Psoas muscle (tissue), 8 donors: ENCODE results near the gene CHSY1. TPM values are rescaled to one million over a fixed set of nuclear protein-coding genes. Genes with fewer than 3 reads are reported as not detected.

ENCODE experiments used
- ATAC-seq, 4 donors: fragments of 200-7000 bp; cut with Tn5 transposase; one replicate each; pipeline ENCODE4 v1.9.1; 2020; ENCODE audit warnings: moderate library complexity in 3 of 4, mild to moderate bottlenecking in 2 of 4
- DNase-seq, 2 donors: peaks; one replicate each; pipeline ENCODE4 v3.0.0-alpha.2; 2020
- H3K27ac ChIP-seq: fragments of 200-600 bp; one replicate; pipeline ENCODE4 v1.8.0; 2022
- H3K27me3 ChIP-seq, 3 donors: fragments of 200-600 bp in 1 of 3; one replicate each; pipeline versions ENCODE4 v1.6.1 to v1.8.0; 2013 to 2022; ENCODE audit warnings: low read length in 2 of 3, mild to moderate bottlenecking in 2 of 3, moderate library complexity in 1 of 3; ENCODE audit not compliant: insufficient read depth in 3 of 3
- H3K36me3 ChIP-seq, 2 donors: fragments of 200-600 bp in 1 of 2; one replicate each; pipeline versions ENCODE4 v1.6.1 to v1.8.0; 2013 to 2022; ENCODE audit warnings: low read depth in 1 of 2, mild to moderate bottlenecking in 1 of 2, moderate library complexity in 1 of 2; ENCODE audit not compliant: insufficient read depth in 1 of 2
- H3K4me1 ChIP-seq: fragments of 200-600 bp; one replicate; pipeline ENCODE4 v1.8.0; 2022
- H3K4me3 ChIP-seq: fragments of 200-600 bp; one replicate; pipeline ENCODE4 v1.8.0; 2022; ENCODE audit warnings: mild to moderate bottlenecking
- H3K9me3 ChIP-seq: fragments of 200-600 bp; one replicate; pipeline ENCODE4 v1.8.0; 2022
- CTCF ChIP-seq: fragments of 200-600 bp; IDR thresholded peaks from one replicate; pipeline ENCODE4 v1.8.0; 2022; ENCODE audit warnings: antibody characterized with exemption
- WGBS, 3 donors: extraction: QIAGEN DNeasy Blood & Tissue Kit; methylation state at CpG; one replicate each; pipeline versions ENCODE4 v1.1.6 to v1.1.7; 2013; 5-methylcytosine and 5-hydroxymethylcytosine counted together
- intact Hi-C, 2 donors: fragments of 100-400 bp; cut with DNase I; formaldehyde crosslinking; loops; one replicate each; pipeline versions ENCODE4 v1.11.0 to v1.14.2; 2022
- polyA plus RNA-seq, 3 donors: library from polyadenylated mRNA; stranded (reverse); fragments of 200-250 nt; gene quantifications; one replicate each; pipeline ENCODE4 v1.2.3, GENCODE V29; 2013
- total RNA-seq, 4 donors: library from RNA; stranded (reverse); fragmentation: NEBNext Ultra II Directional in 2 of 4; extraction: Animal tissue kit (Norgen Biotek cat#: 25700) in 2 of 4; gene quantifications; one replicate each; pipeline versions ENCODE4 v1.2.1 to v1.2.4, GENCODE V29; 2021 to 2023
- donor health status: healthy with polysubstance abuse.
- donor health status: DM: no; HTN: no; CAD: no; lungs with moderate emphysema.
- donor health status: Bipolar disorder and iron deficiency.
- donor health status: healthy.
- donor health status: DM: yes; HTN: yes; CAD: no.
- donor health status: DM: no; HTN: no; CAD: no.
- donor health status: DM: no; HTN: no; CAD: no.
- donor health status: DM: yes; HTN: yes; CAD: no.

The CHSY1 gene
- total and polyA plus RNA-seq, 7 donors = 2.9 to 11.4 (median 6.7) TPM

GRCh38 chr15:101254157-101255050, 2.6 kb upstream of the CHSY1 start:
- no peak for TF ChIP-seq CTCF
- intact Hi-C loops = loop anchor here (1.0 to 10.0 kb wide), 5 partner anchors 67 to 330 kb away; no protein-coding TSS in a partner anchor
- 79 to 82% (median 81%) methylated on average over 11 of the region's 11 CpGs for WGBS, 3 donors
- H3K36me3 ChIP-seq = no peaks in the 10 kb centered on the region
- no peaks in the 10 kb centered on the region for H3K27me3 ChIP-seq
- peaks cover 19% of the 10 kb centered on the region for H3K4me1 ChIP-seq
- no peak overlapping the region for H3K27ac ChIP-seq
- no peak for ATAC-seq
- H3K9me3 ChIP-seq = no peaks in the 10 kb centered on the region
- no peak overlapping the region for H3K4me3 ChIP-seq
- DNase-seq = no peak

GRCh38 chr15:101252836-101253235, 988 bp upstream of the CHSY1 start:
- no peaks in the 10 kb centered on the region for H3K27me3 ChIP-seq
- H3K4me1 ChIP-seq = peaks cover 34% of the 10 kb centered on the region
- 46 to 62% (median 53%) methylated on average over 3 of the region's 3 CpGs for WGBS, 3 donors
- intact Hi-C loops = loop anchor here (5.0 to 10.0 kb wide), 3 partner anchors 66 to 328 kb away; no protein-coding TSS in a partner anchor
- ATAC-seq (no peak), DNase-seq (no peak)
- H3K9me3 ChIP-seq = no peaks in the 10 kb centered on the region
- H3K4me3 ChIP-seq = peak overlapping the region; percentile 75
- H3K36me3 ChIP-seq = no peaks in the 10 kb centered on the region
- TF ChIP-seq CTCF = no peak
- peak overlapping the region; percentile 84 for H3K27ac ChIP-seq

GRCh38 chr15:101250873-101251829, 697 bp downstream of the CHSY1 start:
- H3K9me3 ChIP-seq = no peaks in the 10 kb centered on the region
- TF ChIP-seq CTCF = no peak
- no peaks in the 10 kb centered on the region for H3K27me3 ChIP-seq
- intact Hi-C loops = loop anchor here (5.0 to 10.0 kb wide), 3 partner anchors 64 to 326 kb away; no protein-coding TSS in a partner anchor
- peak; percentile 64 to 76 (median 68) for ATAC-seq
- peak overlapping the region; percentile 84 for H3K27ac ChIP-seq
- no peaks in the 10 kb centered on the region for H3K36me3 ChIP-seq
- 0 to 1% (median 1%) methylated on average over 66 to 146 of the region's 150 CpGs for WGBS, 3 donors
- peaks cover 41% of the 10 kb centered on the region for H3K4me1 ChIP-seq
- peak; percentile 47 to 70 for DNase-seq
- H3K4me3 ChIP-seq = peak overlapping the region; percentile 75

GRCh38 chr15:101250341-101250831, 1.5 kb downstream of the CHSY1 start:
- WGBS, 3 donors = 4 to 5% (median 4%) methylated on average over 6 of the region's 6 CpGs
- Histone ChIP-seq H3K9me3 (no peaks in the 10 kb centered on the region), H3K27me3 (no peaks in the 10 kb centered on the region), H3K27ac (peak overlapping the region; percentile 57), H3K36me3 (no peaks in the 10 kb centered on the region), H3K4me1 (peaks cover 46% of the 10 kb centered on the region), H3K4me3 (peak overlapping the region; percentile 67)
- intact Hi-C loops = loop anchor here (5.0 to 10.0 kb wide), 3 partner anchors 63 to 326 kb away; no protein-coding TSS in a partner anchor
- ATAC-seq (peak in 1 of 4 donors; percentile 9), DNase-seq (no peak)
- TF ChIP-seq CTCF = no peak
